Measurements from ENCODE around the gene TMEM19. TPM values are rescaled to one million over a fixed set of nuclear protein-coding genes. Genes with fewer than 3 reads are reported as not detected.

Gene TMEM19
- total and polyA plus RNA-seq, 2 of the 8 experiments (the other 6 are each of a cell fraction or from before 2014, with no cell fraction given): 12.6 to 19.1 TPM

GRCh38 chr12:71742998-71743397 is 57.1 kb downstream of the TMEM19 start (continued):
- TF ChIP-seq CHD7 (IDR thresholded peaks at IDR 0.05; ENCODE audit: insufficient replicate concordance, low read length) (no peak), BCL11A (IDR thresholded peaks at IDR 0.05; ENCODE audit: low read depth in 2 of 2, low read length in 2 of 2) (no peak), RNF2 (IDR thresholded peaks at IDR 0.05; ENCODE audit: borderline replicate concordance, low read depth, low read length, missing control alignments, poor library complexity, severe bottlenecking) (no peak), SP2 (IDR thresholded peaks at IDR 0.05; ENCODE audit: low read length) (no peak), CBX8 (IDR thresholded peaks at IDR 0.05; ENCODE audit: borderline replicate concordance, low read depth, low read length) (no peak), TAF1 (IDR thresholded peaks at IDR 0.05; ENCODE audit: low read depth, low read length) (no peak), EGR1 (IDR thresholded peaks at IDR 0.05; ENCODE audit: borderline replicate concordance, low read depth, low read length) (no peak), SP1 (IDR thresholded peaks at IDR 0.05; ENCODE audit: low read depth, low read length) (no peak), HDAC6 (IDR thresholded peaks at IDR 0.05; ENCODE audit: low read depth, low read length) (no peak), RFX5 (IDR thresholded peaks at IDR 0.05; ENCODE audit: borderline replicate concordance, low read depth, low read length) (no peak), EZH2 (IDR thresholded peaks at IDR 0.05; ENCODE audit: low read depth, low read length, severe bottlenecking) (no peak), SIN3A (conservative IDR thresholded peaks at IDR 0.05 in 1 of 2, IDR thresholded peaks at IDR 0.05 in 1 of 2; ENCODE audit: low read depth in 1 of 2, low read length in 2 of 2) (no peak)

Data from H1 (cell line).